ENCODE measurements around the gene XYLB.

GRCh38 chr3:38374221-38374620, 27.6 kb downstream of the XYLB start:
- TF ChIP-seq POLR2AphosphoS5 (IDR thresholded peaks at IDR 0.05; ENCODE audit: low read depth, low read length): no peak
- TF ChIP-seq POLR2A (IDR thresholded peaks at IDR 0.05; ENCODE audit: low read depth, low read length): no peak

Measured in GM12891 (cell line).